GM12874 (cell line): ENCODE results near the gene SFTPD.

ENCODE experiments used
- TF ChIP-seq, protein P1 (sequence below): IDR thresholded peaks from 2 replicates; pipeline ENCODE4 v1.5.1; 2011; ENCODE audit warnings: low read depth, mild to moderate bottlenecking, control low read depth, low read length, moderate library complexity; ENCODE audit not compliant: insufficient read depth

SFTPD gene

DNA sequence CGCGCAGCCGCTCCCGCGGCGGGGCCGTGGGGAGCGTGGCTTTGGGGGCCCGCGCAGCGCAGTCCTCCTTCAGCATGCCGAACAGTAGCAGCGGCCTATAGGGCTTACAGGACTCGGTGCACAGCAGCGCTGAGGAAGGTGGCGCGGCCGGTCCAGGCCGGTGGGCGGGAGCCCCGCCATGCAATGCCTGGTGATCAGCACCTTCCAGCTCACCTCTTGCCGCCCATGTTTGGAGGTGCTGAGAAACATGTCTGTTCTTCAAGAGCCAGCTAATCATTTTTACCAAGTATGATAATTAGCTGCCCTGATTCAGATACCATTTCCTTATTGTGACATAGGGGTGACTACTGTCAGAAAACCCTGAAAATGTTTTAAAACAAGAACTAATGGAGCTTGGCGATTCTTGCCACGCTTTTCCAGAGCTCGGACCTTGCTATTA lies 33.5 kb upstream of the SFTPD start:
- TF ChIP-seq, protein P1, sequence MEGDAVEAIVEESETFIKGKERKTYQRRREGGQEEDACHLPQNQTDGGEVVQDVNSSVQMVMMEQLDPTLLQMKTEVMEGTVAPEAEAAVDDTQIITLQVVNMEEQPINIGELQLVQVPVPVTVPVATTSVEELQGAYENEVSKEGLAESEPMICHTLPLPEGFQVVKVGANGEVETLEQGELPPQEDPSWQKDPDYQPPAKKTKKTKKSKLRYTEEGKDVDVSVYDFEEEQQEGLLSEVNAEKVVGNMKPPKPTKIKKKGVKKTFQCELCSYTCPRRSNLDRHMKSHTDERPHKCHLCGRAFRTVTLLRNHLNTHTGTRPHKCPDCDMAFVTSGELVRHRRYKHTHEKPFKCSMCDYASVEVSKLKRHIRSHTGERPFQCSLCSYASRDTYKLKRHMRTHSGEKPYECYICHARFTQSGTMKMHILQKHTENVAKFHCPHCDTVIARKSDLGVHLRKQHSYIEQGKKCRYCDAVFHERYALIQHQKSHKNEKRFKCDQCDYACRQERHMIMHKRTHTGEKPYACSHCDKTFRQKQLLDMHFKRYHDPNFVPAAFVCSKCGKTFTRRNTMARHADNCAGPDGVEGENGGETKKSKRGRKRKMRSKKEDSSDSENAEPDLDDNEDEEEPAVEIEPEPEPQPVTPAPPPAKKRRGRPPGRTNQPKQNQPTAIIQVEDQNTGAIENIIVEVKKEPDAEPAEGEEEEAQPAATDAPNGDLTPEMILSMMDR: no peak

DNA sequence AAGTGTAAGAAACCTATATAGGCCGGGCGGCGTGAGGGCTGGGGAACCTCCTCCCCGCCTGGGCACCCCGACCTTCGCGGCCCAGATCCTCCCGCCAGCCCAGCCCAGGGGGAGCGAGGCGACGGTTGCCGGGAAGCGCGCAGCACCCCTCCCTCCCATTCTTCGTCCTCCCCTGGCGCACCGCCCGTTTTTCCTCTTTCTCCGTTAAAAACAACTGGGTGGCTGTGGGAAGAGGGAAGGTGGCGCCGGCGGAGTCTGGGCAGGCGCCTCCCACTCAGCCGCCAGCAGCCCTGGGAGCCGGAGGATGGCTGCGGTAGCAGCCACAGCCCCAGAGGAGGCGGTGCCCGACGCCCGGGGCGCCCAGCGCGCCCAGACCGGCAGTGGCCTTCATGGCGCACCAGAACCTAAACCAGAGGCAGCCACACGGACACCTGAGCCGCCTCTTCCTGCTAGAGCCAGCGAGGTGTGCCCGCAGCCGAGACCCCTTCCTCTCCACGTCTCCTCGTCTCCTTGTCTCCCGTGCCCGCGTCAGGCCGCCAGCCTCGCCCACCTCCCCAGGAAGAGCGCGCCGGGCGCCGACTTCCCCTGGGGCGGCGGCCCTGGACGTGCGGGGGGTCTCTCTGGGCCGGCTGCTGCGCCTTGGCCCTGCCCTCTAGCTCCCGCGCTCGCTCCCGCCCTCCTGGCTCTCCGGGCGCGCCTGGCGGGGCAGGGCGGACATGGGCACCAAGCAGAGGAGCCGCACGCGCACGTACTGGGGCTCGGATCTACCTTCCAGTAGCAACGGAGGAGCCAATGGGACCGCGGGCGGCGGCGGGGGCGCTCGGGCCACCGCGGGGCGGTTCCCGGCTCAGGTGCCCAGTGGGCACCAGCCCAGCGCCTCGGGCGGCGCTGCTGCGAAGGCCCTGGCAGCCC lies 32.8 kb upstream of the SFTPD start:
- TF ChIP-seq, protein P1: no peak

DNA sequence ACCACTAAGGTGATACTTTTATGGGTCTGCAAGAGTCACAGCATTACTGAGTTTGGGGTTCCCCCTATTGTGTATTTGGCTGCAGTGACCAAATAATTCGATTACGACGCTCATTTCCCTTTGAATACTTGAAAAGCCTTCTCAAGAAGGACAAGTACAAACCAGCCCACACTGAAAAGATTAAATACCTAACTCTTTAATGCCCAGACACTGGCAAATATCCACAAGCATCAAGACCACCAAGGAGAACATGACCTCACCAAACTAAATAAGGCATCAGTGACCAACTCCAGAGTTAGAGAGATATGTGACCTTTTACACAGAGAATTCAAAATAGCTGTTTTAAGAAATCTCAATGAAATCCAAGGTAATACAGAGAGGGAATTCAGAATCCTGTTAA lies 31.8 kb upstream of the SFTPD start:
- TF ChIP-seq, protein P1: no peak

DNA sequence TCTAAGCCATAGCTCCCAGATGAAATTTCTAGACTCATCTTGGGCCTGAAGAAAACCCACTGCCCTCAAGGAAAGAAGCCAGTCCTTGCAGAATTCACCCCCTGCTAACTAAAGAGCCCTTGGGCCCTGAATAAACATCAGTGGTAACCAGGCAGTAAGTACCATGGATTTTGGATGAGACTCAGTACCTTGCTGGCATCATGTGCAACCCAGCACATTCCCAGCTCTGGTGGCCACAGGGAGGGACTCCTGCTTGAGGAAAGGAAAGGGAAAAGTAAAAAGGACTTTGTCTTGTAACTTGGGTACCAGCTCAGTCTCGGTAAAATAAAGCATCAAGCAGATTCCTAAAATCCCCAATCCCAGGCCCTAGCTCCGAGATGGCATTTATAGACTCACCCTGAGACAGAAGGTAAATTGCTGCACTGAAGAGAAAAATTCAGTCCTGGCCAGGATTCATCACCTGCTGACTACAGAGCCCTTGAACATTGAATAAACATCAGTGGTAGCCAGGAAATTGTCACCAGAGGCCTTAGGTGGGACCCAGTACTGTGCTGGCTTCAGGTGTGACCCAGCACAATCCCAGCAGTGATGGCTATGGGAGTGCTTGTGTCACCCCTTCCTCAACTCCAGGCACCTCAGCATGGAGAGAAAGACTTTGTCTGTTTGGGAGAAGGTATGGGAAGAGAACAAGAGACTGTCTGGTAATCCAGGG lies 31.2 kb upstream of the SFTPD start:
- TF ChIP-seq, protein P1: no peak

DNA sequence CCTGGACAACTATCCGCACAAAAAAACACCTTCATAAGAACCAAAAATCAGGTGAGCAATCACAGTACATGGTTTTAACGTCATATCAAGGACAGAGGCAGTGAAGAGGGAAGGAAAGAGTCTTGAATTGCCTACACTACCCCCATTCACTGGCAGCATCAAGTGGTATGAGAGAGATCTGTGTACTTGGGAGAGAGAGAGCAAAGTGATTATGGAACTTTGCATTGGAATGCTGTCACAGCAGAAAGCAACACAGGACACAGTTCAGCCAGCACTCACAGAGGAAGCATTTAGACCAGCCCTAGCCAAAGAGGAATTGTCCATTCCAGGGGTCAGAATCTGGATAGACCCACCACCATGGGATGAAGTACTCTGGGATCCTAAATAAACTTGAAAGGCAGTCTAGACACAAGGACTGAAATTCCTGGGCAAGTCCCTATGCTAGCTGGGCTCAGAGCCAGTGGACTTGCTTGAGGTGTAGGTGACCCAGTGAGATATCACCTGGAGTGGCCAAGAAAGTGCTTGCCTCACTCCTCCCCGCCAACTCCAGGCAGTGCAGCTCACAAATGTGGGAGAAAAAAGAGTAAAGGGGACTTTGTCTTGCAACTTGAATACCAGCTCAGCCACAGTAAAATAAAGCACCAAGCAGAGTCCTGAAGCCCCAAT lies 30.5 kb upstream of the SFTPD start:
- TF ChIP-seq, protein P1: no peak

DNA sequence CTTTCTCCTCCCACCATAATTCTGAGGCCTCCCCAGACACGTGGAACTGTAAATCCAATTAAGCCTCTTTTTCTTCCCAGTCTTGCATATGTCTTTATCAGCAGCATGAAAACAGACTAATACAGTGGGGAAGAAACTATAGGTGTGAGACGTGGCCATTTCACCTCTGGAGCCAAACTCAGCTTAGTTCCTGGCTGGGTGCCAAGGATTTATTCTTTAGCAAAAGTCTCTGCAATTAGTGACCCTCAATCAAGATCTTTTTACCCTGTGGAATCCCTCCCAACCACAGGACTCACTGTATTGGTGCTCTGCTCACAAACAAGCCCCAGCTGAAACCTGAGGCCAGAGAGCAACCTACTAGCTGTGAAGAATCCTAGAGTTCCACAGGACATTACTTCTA lies 28.1 kb upstream of the SFTPD start:
- TF ChIP-seq, protein P1: no peak

DNA sequence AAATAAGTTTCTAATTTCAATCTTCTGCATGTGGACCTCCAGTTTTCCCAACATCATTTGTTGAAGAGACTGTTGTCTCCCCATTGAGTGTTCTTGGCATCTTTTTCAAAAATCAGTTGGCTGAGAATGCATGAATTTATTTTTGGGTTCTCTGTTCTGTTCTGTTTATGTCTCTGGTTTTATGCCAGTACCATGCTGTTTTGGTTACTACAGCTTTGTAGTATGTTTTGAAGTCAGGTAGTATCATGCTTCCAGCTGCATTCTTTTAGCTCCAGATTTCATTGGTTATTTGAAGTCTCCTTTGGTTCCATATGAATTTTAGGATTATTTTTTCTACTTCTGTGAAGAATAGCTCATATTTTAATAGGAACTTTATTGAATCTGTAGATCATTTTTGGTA lies 21.2 kb upstream of the SFTPD start:
- TF ChIP-seq, protein P1: no peak
